HepG2 (cell line): Measurements from ENCODE around the gene TBC1D20. TPM values are rescaled to one million over a fixed set of nuclear protein-coding genes. Genes with fewer than 3 reads are reported as not detected.

Experiments used
- CCAR2 ChIP-seq: fragments of 200-400 bp; formaldehyde crosslinking; optimal IDR thresholded peaks from 2 replicates; pipeline ENCODE3; 2018; ENCODE audit warnings: low read depth, mild to moderate bottlenecking, low read length, moderate library complexity
- EED ChIP-seq: sonication (generic); formaldehyde crosslinking; IDR thresholded peaks from 2 replicates; pipeline ENCODE4 v1.5.0; 2020; ENCODE audit warnings: mild to moderate bottlenecking, missing genetic modification reagents
- ELF3 ChIP-seq: IDR thresholded peaks from 2 replicates; pipeline ENCODE4 v1.6.1; 2016; ENCODE audit warnings: missing genetic modification reagents, missing compliant biosample characterization
- KLF9 ChIP-seq: IDR thresholded peaks from 2 replicates; pipeline ENCODE4 v1.6.1; 2016; ENCODE audit warnings: low read depth
- MIER2 ChIP-seq: IDR thresholded peaks from 2 replicates; pipeline ENCODE4 v1.6.1; 2016; ENCODE audit warnings: missing biosample characterization, missing genetic modification reagents
- MIER3 ChIP-seq: IDR thresholded peaks from 2 replicates; pipeline ENCODE4 v1.6.1; 2016; ENCODE audit warnings: missing compliant biosample characterization, borderline replicate concordance
- MXD3 ChIP-seq: IDR thresholded peaks from 2 replicates; pipeline ENCODE4 v1.6.1; 2016; ENCODE audit warnings: mild to moderate bottlenecking, missing biosample characterization, missing genetic modification reagents
- MYPOP ChIP-seq: sonication (generic); formaldehyde crosslinking; IDR thresholded peaks from 2 replicates; pipeline ENCODE4 v1.8.1; 2023; ENCODE audit warnings: mild to moderate bottlenecking, moderate library complexity, missing genetic modification reagents
- NR1H2 ChIP-seq: sonication (generic); formaldehyde crosslinking; IDR thresholded peaks from 2 replicates; pipeline ENCODE4 v1.8.1; 2022; ENCODE audit warnings: low read depth, missing genetic modification reagents, borderline replicate concordance
- POLR2AphosphoS2 ChIP-seq: IDR thresholded peaks from 2 replicates; pipeline ENCODE4 v1.6.1; 2011; ENCODE audit warnings: low read depth, low read length, improper control_type of control experiment
- PRDM4 ChIP-seq: sonication (generic); formaldehyde crosslinking; IDR thresholded peaks from 2 replicates; pipeline ENCODE4 v1.9.0; 2021; ENCODE audit warnings: missing genetic modification reagents, borderline replicate concordance
- SETDB1 ChIP-seq: sonication (generic); formaldehyde crosslinking; IDR thresholded peaks from 2 replicates; pipeline ENCODE4 v1.5.1; 2020; ENCODE audit warnings: missing genetic modification reagents, mild to moderate bottlenecking, borderline replicate concordance
- SP2 ChIP-seq: sonication (generic); formaldehyde crosslinking; IDR thresholded peaks from 2 replicates; pipeline ENCODE4 v1.5.1; 2020; ENCODE audit warnings: mild to moderate bottlenecking, missing genetic modification reagents
- SRF ChIP-seq: IDR thresholded peaks from 2 replicates; pipeline ENCODE4 v1.6.1; 2011; ENCODE audit warnings: mild to moderate bottlenecking, low read depth, low read length, moderate library complexity
- SSRP1 ChIP-seq: IDR thresholded peaks from 2 replicates; pipeline ENCODE4 v1.6.1; 2016; ENCODE audit warnings: control low read depth
- ZBTB7B ChIP-seq: sonication (generic); formaldehyde crosslinking; IDR thresholded peaks from 2 replicates; pipeline ENCODE4 v1.4.0; 2020; ENCODE audit warnings: missing genetic modification reagents
- ZNF207 ChIP-seq: fragments of 450-650 bp; IDR thresholded peaks from 2 replicates; pipeline ENCODE4 v1.6.1; 2016; ENCODE audit warnings: antibody characterized with exemption, borderline replicate concordance
- ZNF251 ChIP-seq: sonication (generic); formaldehyde crosslinking; IDR thresholded peaks from 2 replicates; pipeline ENCODE4 v1.9.0; 2021; ENCODE audit warnings: mild to moderate bottlenecking, missing genetic modification reagents
- ZNF292 ChIP-seq: sonication (generic); formaldehyde crosslinking; IDR thresholded peaks from 2 replicates; pipeline ENCODE4 v1.8.1; 2022; ENCODE audit warnings: mild to moderate bottlenecking, low read depth, missing genetic modification reagents, borderline replicate concordance
- ZNF326 ChIP-seq: sonication (generic); formaldehyde crosslinking; IDR thresholded peaks from 2 replicates; pipeline ENCODE4 v1.4.0; 2020; ENCODE audit warnings: missing genetic modification reagents, borderline replicate concordance
- ZNF367 ChIP-seq: sonication (generic); formaldehyde crosslinking; IDR thresholded peaks from 2 replicates; pipeline ENCODE4 v1.4.0; 2020; ENCODE audit warnings: missing genetic modification reagents, borderline replicate concordance
- ZNF496 ChIP-seq: sonication (generic); formaldehyde crosslinking; IDR thresholded peaks from 2 replicates; pipeline ENCODE4 v1.8.1; 2023; ENCODE audit warnings: mild to moderate bottlenecking, moderate library complexity, missing genetic modification reagents; ENCODE audit not compliant: insufficient replicate concordance
- ZNF558 ChIP-seq: sonication (generic); formaldehyde crosslinking; IDR thresholded peaks from 2 replicates; pipeline ENCODE4 v1.9.0; 2022; ENCODE audit warnings: mild to moderate bottlenecking, missing genetic modification reagents, borderline replicate concordance
- ZNF564 ChIP-seq: sonication (generic); formaldehyde crosslinking; IDR thresholded peaks from 2 replicates; pipeline ENCODE4 v1.8.1; 2023; ENCODE audit warnings: mild to moderate bottlenecking, missing genetic modification reagents
- ZNF615 ChIP-seq: sonication (generic); formaldehyde crosslinking; IDR thresholded peaks from 2 replicates; pipeline ENCODE4 v1.5.0; 2020; ENCODE audit warnings: mild to moderate bottlenecking, missing genetic modification reagents, borderline replicate concordance
- polyA plus RNA-seq, 8 experiments: library from polyadenylated mRNA; depleted of rRNA in 3 of 8; stranded (reverse) in 7 of 8; unstranded in 1 of 8; fragments of >200 nt; fragmentation: Illumina TruSeq in 4 of 8; extraction: Trizol in 4 of 8; gene quantifications; 2 replicates each; pipeline versions ENCODE4 v1.2.1 to v1.2.3, GENCODE V29; 2011 to 2016; ENCODE audit warnings: low read depth in 4 of 8, missing spikeins in 1 of 8, mixed read lengths in 1 of 8; ENCODE audit not compliant: insufficient read depth in 1 of 8
- total RNA-seq, 5 experiments: library from RNA; depleted of rRNA; stranded (reverse); fragments of >200 nt; fragmentation: Illumina TruSeq; extraction: Trizol; gene quantifications; 2 replicates each; pipeline ENCODE4 v1.2.3, GENCODE V29; 2016; ENCODE audit warnings: low read depth in 1 of 5
- TF ChIP-seq, protein P1 (sequence below): sonication (generic); formaldehyde crosslinking; IDR thresholded peaks from 2 replicates; pipeline ENCODE4 v1.5.0; 2020; ENCODE audit warnings: mild to moderate bottlenecking, missing genetic modification reagents

Gene TBC1D20
- total and polyA plus RNA-seq, 2 of the 13 experiments (the other 11 are each of a cell fraction or from before 2014, with no cell fraction given): 36.6 to 47.1 TPM

DNA sequence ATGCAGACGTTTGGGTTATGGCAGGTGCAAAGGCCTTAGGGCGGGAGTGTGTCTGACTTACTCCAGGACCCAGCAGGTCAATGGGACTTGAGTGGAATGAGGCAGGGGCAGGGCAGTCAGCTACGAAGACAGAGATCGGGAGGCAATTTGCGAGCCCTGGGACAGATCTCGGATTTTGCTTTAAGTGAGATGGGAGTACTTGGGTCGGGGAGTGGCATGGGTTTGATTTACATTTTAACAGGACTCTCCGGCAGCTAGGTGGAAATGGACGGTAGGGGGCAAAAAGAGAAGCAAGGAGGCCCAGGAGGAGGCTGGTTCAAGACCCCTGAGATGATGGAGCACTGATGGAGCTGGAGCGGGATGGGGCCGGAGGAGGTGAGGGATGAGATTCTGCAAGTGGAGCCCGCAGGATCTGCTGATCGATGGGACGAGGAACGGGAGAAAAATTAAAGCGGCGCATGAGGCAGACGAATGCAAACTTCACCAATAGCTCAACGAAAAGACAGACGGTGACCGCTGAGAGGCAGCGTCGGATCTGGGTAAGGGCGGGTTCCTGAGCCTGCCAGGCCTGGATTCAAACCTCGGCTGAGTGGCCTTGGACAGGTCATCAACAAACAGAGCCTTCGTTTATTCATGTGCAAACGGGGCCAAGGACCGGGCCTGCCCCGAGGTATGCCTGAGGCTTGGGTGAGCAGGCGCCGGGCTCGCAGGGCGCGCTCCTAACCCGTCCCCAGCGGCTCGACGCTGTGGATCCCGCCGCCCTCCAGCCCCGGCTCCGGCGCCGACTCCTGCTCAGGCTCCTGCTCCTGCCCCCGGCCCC is 55.0 kb downstream of the TBC1D20 start (continued):
- peak; percentile 50; the same call in 1 of the 2 replicates for TF ChIP-seq MIER2
- TF ChIP-seq ZBTB7B (CRISPR knock-in tag): peak; percentile 68
- TF ChIP-seq CCAR2: no peak
- no peak for TF ChIP-seq SETDB1 (CRISPR knock-in tag)
- TF ChIP-seq EED (CRISPR knock-in tag): no peak; the same call in 1 of the 2 replicates
- no peak; the same call in 1 of the 2 replicates for TF ChIP-seq ELF3 (CRISPR knock-in tag)
- no peak for TF ChIP-seq SRF
- peak; percentile 70; the same call in 1 of the 2 replicates for TF ChIP-seq MXD3 (CRISPR knock-in tag)
- peak; percentile 97 for TF ChIP-seq SSRP1 (CRISPR knock-in tag)
- 0 out of 2 replicates have a peak, but pooled peaks have one; percentile 42 for TF ChIP-seq PRDM4 (CRISPR knock-in tag)
- no peak for TF ChIP-seq ZNF615 (CRISPR knock-in tag)
- no peak for TF ChIP-seq ZNF251 (CRISPR knock-in tag)
- no peak; the same call in 1 of the 2 replicates for TF ChIP-seq ZNF292
- no peak; the same call in 1 of the 2 replicates for TF ChIP-seq POLR2AphosphoS2
- peak; percentile 91; the same call in 1 of the 2 replicates for TF ChIP-seq ZNF558 (CRISPR knock-in tag)
- no peak for TF ChIP-seq SP2
- TF ChIP-seq MYPOP (CRISPR knock-in tag): peak; percentile 90
- TF ChIP-seq KLF9 (CRISPR knock-in tag): peak; percentile 78
- TF ChIP-seq ZNF564 (CRISPR knock-in tag): peak; percentile 12; the same call in 1 of the 2 replicates
- no peak for TF ChIP-seq NR1H2 (CRISPR knock-in tag)
- TF ChIP-seq ZNF496 (CRISPR knock-in tag): no peak
- no peak for TF ChIP-seq ZNF207
- TF ChIP-seq MIER3 (CRISPR knock-in tag): peak; percentile 65
- TF ChIP-seq, protein P1, sequence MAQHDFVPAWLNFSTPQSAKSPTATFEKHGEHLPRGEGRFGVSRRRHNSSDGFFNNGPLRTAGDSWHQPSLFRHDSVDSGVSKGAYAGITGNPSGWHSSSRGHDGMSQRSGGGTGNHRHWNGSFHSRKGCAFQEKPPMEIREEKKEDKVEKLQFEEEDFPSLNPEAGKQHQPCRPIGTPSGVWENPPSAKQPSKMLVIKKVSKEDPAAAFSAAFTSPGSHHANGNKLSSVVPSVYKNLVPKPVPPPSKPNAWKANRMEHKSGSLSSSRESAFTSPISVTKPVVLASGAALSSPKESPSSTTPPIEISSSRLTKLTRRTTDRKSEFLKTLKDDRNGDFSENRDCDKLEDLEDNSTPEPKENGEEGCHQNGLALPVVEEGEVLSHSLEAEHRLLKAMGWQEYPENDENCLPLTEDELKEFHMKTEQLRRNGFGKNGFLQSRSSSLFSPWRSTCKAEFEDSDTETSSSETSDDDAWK (CRISPR knock-in tag): no peak
- TF ChIP-seq ZNF367 (CRISPR knock-in tag): no peak
- TF ChIP-seq ZNF326: no peak
